ENCODE results near the gene PEAR1. TPM values are rescaled to one million over a fixed set of nuclear protein-coding genes. Genes with fewer than 3 reads are reported as not detected.

PEAR1 gene
- total RNA-seq, 4 donors from 2014 or later, result 4.3 to 11.2 (median 6.0) TPM

DNA sequence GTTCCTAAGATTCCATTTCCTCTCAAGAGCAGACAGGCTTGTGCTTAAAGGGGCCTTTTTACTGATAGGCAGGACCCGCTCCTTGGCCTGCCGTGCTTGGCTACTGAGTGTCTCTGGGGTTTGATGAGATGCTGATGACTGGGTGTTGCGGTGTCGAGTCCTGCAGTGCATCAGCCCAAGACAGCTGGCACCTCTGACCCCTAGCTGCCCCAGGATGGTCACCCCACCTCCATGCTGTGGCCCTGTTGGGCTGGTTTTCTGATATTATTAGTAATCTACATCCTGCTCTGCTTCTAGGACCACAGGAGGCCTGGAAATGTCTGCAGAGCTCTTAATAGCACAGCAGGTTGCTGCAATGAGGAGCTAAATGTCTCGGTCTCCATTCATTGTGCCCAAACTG lies 55.6 kb downstream of the PEAR1 start:
- DNase-seq (no peak), ATAC-seq (no peak)
- H3K9me3 ChIP-seq, result no peaks in the 10 kb centered on the region
- H3K4me1 ChIP-seq, result no peaks in the 10 kb centered on the region
- peaks cover 0 to 77% of the 10 kb centered on the region in 2 donors for H3K36me3 ChIP-seq
- H3K27ac ChIP-seq, result no peak overlapping the region
- no peaks in the 10 kb centered on the region for H3K27me3 ChIP-seq
- no peak for TF ChIP-seq POLR2A (IDR thresholded peaks at IDR 0.05)
- TF ChIP-seq, protein P1, sequence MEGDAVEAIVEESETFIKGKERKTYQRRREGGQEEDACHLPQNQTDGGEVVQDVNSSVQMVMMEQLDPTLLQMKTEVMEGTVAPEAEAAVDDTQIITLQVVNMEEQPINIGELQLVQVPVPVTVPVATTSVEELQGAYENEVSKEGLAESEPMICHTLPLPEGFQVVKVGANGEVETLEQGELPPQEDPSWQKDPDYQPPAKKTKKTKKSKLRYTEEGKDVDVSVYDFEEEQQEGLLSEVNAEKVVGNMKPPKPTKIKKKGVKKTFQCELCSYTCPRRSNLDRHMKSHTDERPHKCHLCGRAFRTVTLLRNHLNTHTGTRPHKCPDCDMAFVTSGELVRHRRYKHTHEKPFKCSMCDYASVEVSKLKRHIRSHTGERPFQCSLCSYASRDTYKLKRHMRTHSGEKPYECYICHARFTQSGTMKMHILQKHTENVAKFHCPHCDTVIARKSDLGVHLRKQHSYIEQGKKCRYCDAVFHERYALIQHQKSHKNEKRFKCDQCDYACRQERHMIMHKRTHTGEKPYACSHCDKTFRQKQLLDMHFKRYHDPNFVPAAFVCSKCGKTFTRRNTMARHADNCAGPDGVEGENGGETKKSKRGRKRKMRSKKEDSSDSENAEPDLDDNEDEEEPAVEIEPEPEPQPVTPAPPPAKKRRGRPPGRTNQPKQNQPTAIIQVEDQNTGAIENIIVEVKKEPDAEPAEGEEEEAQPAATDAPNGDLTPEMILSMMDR (IDR thresholded peaks at IDR 0.05 in 4 of 5, conservative IDR thresholded peaks at IDR 0.05 in 1 of 5), result no peak
- in situ Hi-C loops (cut with MboI; ENCODE audit: low sequenced_read_pairs in 4 of 4), result no loop called here
- H3K4me3 ChIP-seq, result no peak overlapping the region
- intact Hi-C loops (cut with DNase I; ENCODE audit: low total_unique reads), result no loop called here

DNA sequence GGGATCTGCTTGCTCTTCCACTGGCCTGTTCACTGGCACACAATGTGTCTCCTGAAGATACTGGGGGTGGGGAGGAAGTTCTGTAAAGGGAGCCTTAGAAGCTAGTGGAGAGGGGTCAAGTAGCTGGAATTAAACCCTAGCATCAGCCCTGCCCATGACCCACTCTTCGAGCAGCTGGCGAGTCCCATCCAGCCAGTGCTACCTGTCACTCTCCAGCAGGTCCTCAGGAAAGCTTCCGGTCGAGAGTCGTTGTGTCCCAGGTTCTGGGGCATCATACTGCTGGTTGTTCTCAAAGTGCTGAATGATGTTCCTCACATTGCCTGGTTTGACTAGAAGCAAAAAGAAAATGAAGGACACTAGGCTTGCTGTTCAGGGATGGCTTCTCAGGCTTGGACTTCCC lies 57.9 kb downstream of the PEAR1 start:
- ATAC-seq (no peak), DNase-seq (no peak)
- Histone ChIP-seq H3K27ac (no peak overlapping the region), H3K4me3 (no peak overlapping the region), H3K9me3 (no peaks in the 10 kb centered on the region), H3K36me3 (peaks cover 0 to 76% of the 10 kb centered on the region in 2 donors), H3K27me3 (no peaks in the 10 kb centered on the region), H3K4me1 (no peaks in the 10 kb centered on the region)
- in situ Hi-C loops (cut with MboI; ENCODE audit: low sequenced_read_pairs in 4 of 4) (no loop called here), intact Hi-C loops (cut with DNase I; ENCODE audit: low total_unique reads) (loop anchor here (10.0 kb wide), 1 partner anchor 123 kb away; no protein-coding TSS in a partner anchor)
- no peak for TF ChIP-seq POLR2A (IDR thresholded peaks at IDR 0.05)
- TF ChIP-seq, protein P1 (IDR thresholded peaks at IDR 0.05 in 4 of 5, conservative IDR thresholded peaks at IDR 0.05 in 1 of 5), result no peak

DNA sequence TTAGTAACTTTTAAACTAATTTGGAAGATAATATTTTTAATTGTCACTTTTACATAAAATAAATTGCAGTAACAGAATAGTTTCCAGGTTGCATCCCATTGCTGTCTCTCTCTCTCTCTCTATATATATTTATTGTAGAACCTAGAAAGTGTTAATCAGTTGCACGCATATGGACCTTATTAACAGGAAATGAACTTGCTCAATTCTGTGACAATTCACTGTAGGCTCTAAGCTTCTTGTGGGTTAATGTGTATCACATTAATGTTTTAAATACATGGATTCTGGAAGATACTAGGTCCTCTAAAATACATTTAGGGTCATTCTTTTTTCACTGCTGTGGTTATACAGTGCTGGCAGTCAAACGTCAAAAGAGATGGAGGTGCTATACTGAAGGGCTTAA lies 60.1 kb downstream of the PEAR1 start:
- DNase-seq, result no peak
- H3K27me3 ChIP-seq, result no peaks in the 10 kb centered on the region
- H3K36me3 ChIP-seq, result peaks cover 0 to 76% of the 10 kb centered on the region in 2 donors
- no peak overlapping the region for H3K27ac ChIP-seq
- no peak overlapping the region for H3K4me3 ChIP-seq
- H3K4me1 ChIP-seq, result peaks cover 0 to 4% of the 10 kb centered on the region in 2 donors
- ATAC-seq, result no peak
- intact Hi-C loops (cut with DNase I; ENCODE audit: low total_unique reads) (loop anchor here (10.0 kb wide), 1 partner anchor 121 kb away; no protein-coding TSS in a partner anchor), in situ Hi-C loops (cut with MboI; ENCODE audit: low sequenced_read_pairs in 4 of 4) (no loop called here)
- H3K9me3 ChIP-seq, result no peaks in the 10 kb centered on the region
- TF ChIP-seq POLR2A (IDR thresholded peaks at IDR 0.05), result no peak
- TF ChIP-seq, protein P1 (IDR thresholded peaks at IDR 0.05 in 4 of 5, conservative IDR thresholded peaks at IDR 0.05 in 1 of 5), result no peak

DNA sequence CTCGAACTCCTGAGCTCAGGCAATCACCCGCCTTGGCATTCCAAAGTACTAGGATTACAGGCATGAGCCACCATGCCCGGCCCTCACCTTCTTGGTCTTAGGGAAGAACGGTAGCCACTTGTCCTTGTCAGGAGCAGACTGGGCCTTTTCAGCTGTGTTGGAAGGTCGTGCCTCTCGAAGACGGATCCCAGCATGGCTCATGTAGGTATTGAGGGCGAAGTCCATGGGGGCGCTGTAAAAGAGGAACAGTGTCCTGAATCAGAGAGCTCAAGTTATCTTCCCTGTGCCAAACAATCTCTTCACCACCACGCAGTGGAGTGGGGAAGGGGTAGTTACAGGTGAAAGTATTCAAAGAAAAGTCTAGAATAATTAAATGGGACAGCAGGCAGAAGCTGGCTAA lies 62.8 kb downstream of the PEAR1 start:
- in situ Hi-C loops (cut with MboI; ENCODE audit: low sequenced_read_pairs in 4 of 4), result no loop called here
- Histone ChIP-seq H3K27ac (no peak overlapping the region), H3K9me3 (no peaks in the 10 kb centered on the region), H3K27me3 (no peaks in the 10 kb centered on the region), H3K36me3 (peaks cover 0 to 68% of the 10 kb centered on the region in 2 donors), H3K4me1 (peaks cover 0 to 20% of the 10 kb centered on the region in 2 donors), H3K4me3 (no peak overlapping the region)
- TF ChIP-seq, protein P1 (IDR thresholded peaks at IDR 0.05 in 4 of 5, conservative IDR thresholded peaks at IDR 0.05 in 1 of 5), result no peak
- no peak for TF ChIP-seq POLR2A (IDR thresholded peaks at IDR 0.05)
- intact Hi-C loops (cut with DNase I; ENCODE audit: low total_unique reads), result loop anchor here (10.0 kb wide), 1 partner anchor 118 kb away; no protein-coding TSS in a partner anchor
- DNase-seq (no peak), ATAC-seq (no peak)

DNA sequence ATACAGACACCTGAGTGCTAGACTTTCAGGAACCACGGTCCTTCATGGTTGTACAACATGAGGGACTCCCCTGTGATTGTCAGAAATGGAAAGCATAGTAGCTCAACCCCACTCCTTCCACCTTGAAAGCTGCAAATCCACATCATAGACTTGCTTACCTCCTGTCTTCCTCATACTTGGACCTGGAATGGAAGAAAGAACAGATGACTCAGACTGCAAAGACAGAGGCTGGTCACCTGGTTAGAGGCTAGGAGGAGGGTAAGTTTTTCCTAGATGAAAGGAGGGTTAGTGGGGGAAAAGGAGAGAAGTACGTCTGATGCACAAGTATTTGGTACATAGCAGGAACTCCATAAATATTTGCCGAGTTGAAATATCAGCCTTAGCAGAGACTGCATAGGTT lies 64.1 kb downstream of the PEAR1 start:
- in situ Hi-C loops (cut with MboI; ENCODE audit: low sequenced_read_pairs in 4 of 4), result no loop called here
- DNase-seq, result no peak

More for the DNA sequence above, 64.1 kb downstream of the PEAR1 start:
- TF ChIP-seq, protein P1 (IDR thresholded peaks at IDR 0.05 in 4 of 5, conservative IDR thresholded peaks at IDR 0.05 in 1 of 5), result no peak
- no peak for TF ChIP-seq POLR2A (IDR thresholded peaks at IDR 0.05)
- H3K27ac ChIP-seq, result no peak overlapping the region
- no peak for ATAC-seq
- H3K9me3 ChIP-seq, result no peaks in the 10 kb centered on the region
- peaks cover 0 to 70% of the 10 kb centered on the region in 2 donors for H3K36me3 ChIP-seq
- H3K27me3 ChIP-seq, result no peaks in the 10 kb centered on the region
- no peak overlapping the region for H3K4me3 ChIP-seq
- H3K4me1 ChIP-seq, result peaks cover 0 to 20% of the 10 kb centered on the region in 2 donors
- intact Hi-C loops (cut with DNase I; ENCODE audit: low total_unique reads), result loop anchor here (10.0 kb wide), 1 partner anchor 117 kb away; no protein-coding TSS in a partner anchor
